Renal cortex interstitium (tissue), 11 donors: ENCODE measurements around the gene EXOC6. TPM values are rescaled to one million over a fixed set of nuclear protein-coding genes. Genes with fewer than 3 reads are reported as not detected.

Source experiments
- DNase-seq, 11 donors: peaks; one replicate each; pipeline ENCODE4 v3.0.0-alpha.2; 2013; ENCODE audit warnings: low read depth in 9 of 11, low spot score in 4 of 11; ENCODE audit errors: extremely low read depth in 1 of 11
- polyA plus RNA-seq, 3 donors: library from polyadenylated mRNA; unstranded; fragments of 120-200 nt; gene quantifications; one replicate each; pipeline ENCODE4 v1.2.1, GENCODE V29; 2013; ENCODE audit not compliant: insufficient read length in 3 of 3

The EXOC6 gene
- polyA plus RNA-seq, 3 donors, result 15.7 to 19.7 (median 16.2) TPM

GRCh38 chr10:92830478-92831389, 17.6 kb upstream of the EXOC6 start:
- no peak for DNase-seq

- no peak for DNase-seq
Measured at GRCh38 chr10:92832121-92832520, 16.2 kb upstream of the EXOC6 start.

- no peak for DNase-seq
Measured at GRCh38 chr10:92832998-92833650, 15.2 kb upstream of the EXOC6 start.

- DNase-seq, result no peak
Measured at GRCh38 chr10:92834331-92834730, 14.0 kb upstream of the EXOC6 start.

- DNase-seq, result no peak
Measured at GRCh38 chr10:92834986-92835385, 13.3 kb upstream of the EXOC6 start.

GRCh38 chr10:92837456-92837855, 10.9 kb upstream of the EXOC6 start:
- DNase-seq, result no peak

- no peak for DNase-seq
Measured at GRCh38 chr10:92839191-92840085, 8.9 kb upstream of the EXOC6 start.

- DNase-seq, result no peak
Measured at GRCh38 chr10:92844746-92845145, 3.6 kb upstream of the EXOC6 start.

GRCh38 chr10:92845921-92846320, 2.4 kb upstream of the EXOC6 start:
- DNase-seq, result no peak

- DNase-seq, result no peak
Measured at GRCh38 chr10:92846344-92846743, 2.0 kb upstream of the EXOC6 start.

- DNase-seq, result no peak
Measured at GRCh38 chr10:92846854-92847201, 1.5 kb upstream of the EXOC6 start.

GRCh38 chr10:92847202-92847864, 987 bp upstream of the EXOC6 start:
- no peak for DNase-seq

GRCh38 chr10:92848037-92848440, 281 bp upstream of the EXOC6 start:
- DNase-seq, result peak in 1 of 11 donors; percentile 25

- no peak for DNase-seq
Measured at GRCh38 chr10:92849234-92849525, 860 bp downstream of the EXOC6 start.

GRCh38 chr10:92849576-92850090, 1.3 kb downstream of the EXOC6 start:
- DNase-seq, result no peak

- DNase-seq, result no peak
Measured at GRCh38 chr10:92850185-92850584, 1.9 kb downstream of the EXOC6 start.

- DNase-seq, result no peak
Measured at GRCh38 chr10:92851003-92851402, 2.7 kb downstream of the EXOC6 start.

GRCh38 chr10:92855560-92855959, 7.2 kb downstream of the EXOC6 start:
- no peak for DNase-seq

- DNase-seq, result no peak
Measured at GRCh38 chr10:92857904-92858514, 9.7 kb downstream of the EXOC6 start.
